Cardiac ventricle fibroblast (primary cell): ENCODE measurements around the gene SAT1. TPM values are rescaled to one million over a fixed set of nuclear protein-coding genes. Genes with fewer than 3 reads are reported as not detected.

Experiments
- total RNA-seq: library from RNA; depleted of rRNA; stranded (reverse); fragments of >200 nt; gene quantifications from 2 replicates; pipeline ENCODE4 v1.2.3, GENCODE V29; 2015

SAT1 gene
- total RNA-seq = 496 and 522 TPM in 2 replicates

DNA sequence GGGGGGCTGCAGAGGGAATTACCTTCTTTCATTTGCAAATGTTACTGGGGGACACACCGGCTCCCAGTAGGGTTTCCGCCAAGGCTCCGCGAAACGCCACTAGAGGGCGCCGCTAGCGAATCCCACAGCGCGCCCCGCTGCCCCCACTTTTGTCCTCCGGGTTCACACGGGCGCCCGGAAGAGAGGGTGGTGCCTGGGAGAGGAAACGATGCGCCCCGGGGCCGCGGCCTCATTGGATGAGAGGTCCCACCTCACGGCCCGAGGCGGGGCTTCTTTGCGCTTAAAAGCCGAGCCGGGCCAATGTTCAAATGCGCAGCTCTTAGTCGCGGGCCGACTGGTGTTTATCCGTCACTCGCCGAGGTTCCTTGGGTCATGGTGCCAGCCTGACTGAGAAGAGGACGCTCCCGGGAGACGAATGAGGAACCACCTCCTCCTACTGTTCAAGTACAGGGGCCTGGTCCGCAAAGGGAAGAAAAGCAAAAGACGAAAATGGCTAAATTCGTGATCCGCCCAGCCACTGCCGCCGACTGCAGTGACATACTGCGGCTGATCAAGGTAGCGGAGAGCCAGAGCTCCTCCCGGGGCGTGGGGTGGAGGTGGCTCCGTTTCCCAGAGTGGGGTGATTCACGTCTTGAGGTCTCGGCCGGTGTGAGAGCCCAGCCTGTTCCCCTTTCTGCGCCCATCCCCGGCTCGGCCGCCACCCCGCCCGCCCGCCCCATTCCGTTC lies at the start of gene SAT1:
TSS of gene SAT1 (plus strand) at position 311 of the 726 bp plus-strand sequence. CDS start at position 490, 179 bp downstream.

GRCh38 chrX:23742697-23743622 lies 40.0 kb upstream of the SAT1 start, which contains the start of gene ACOT9:
Gene ACOT9, minus strand, starts transcription at chrX:23743276. Its CDS starts 132 bp downstream, at chrX:23743144.

Other genes with a start within 250 kb of the SAT1 start
- 422 and 457 TPM in 2 replicates for gene PRDX4, start 115.7 kb upstream of the SAT1 start, total RNA-seq
- 19.7 and 32.1 TPM in 2 replicates for gene ACOT9, start 39.9 kb upstream of the SAT1 start, total RNA-seq
- gene APOO, start 124.8 kb downstream of the SAT1 start, total RNA-seq = 8.4 and 8.5 TPM in 2 replicates
- not detected in 2 replicates for gene CXorf58, start 124.8 kb downstream of the SAT1 start, total RNA-seq
- gene KLHL15, start 244.0 kb downstream of the SAT1 start, total RNA-seq = 7.7 and 9.5 TPM in 2 replicates